HG03354 (cell line): ENCODE measurements around the gene ZNF501.

Source experiments
- ATAC-seq: cut with Tn5 transposase; IDR thresholded peaks from one replicate; pipeline ENCODE4 v1.9.1; 2021; ENCODE audit warnings: mild to moderate bottlenecking; ENCODE audit not compliant: unreplicated experiment, poor library complexity, severe bottlenecking

ZNF501 gene

GRCh38 chr3:44729384-44729910 is at the start of gene ZNF501:
ZNF501 (plus strand) TSS chr3:44729635; CDS start chr3:44734422, 4,787 bp downstream.
- peak; percentile 94 for ATAC-seq

- ATAC-seq, result no peak
Observed at GRCh38 chr3:44680921-44681455, 48.4 kb upstream of the ZNF501 start.

- no peak for ATAC-seq
Observed at GRCh38 chr3:44682182-44682896, 47.1 kb upstream of the ZNF501 start.

- peak; percentile 96 for ATAC-seq
Observed at GRCh38 chr3:44685128-44685800, 44.2 kb upstream of the ZNF501 start.

GRCh38 chr3:44687898-44688297 is 41.5 kb upstream of the ZNF501 start:
- no peak for ATAC-seq

GRCh38 chr3:44712455-44713075 is 16.9 kb upstream of the ZNF501 start, which contains the start of gene ZNF502:
ZNF502 (plus strand) TSS chr3:44712660; CDS start chr3:44720262, 7,602 bp downstream.
- ATAC-seq, result peak; percentile 67

- no peak for ATAC-seq
Observed at GRCh38 chr3:44721231-44722102, 8.0 kb upstream of the ZNF501 start.

- no peak for ATAC-seq
Observed at GRCh38 chr3:44722103-44722401, 7.4 kb upstream of the ZNF501 start.

- no peak for ATAC-seq
Observed at GRCh38 chr3:44734646-44735168, 5.3 kb downstream of the ZNF501 start.

- no peak for ATAC-seq
Observed at GRCh38 chr3:44761101-44761423, 31.6 kb downstream of the ZNF501 start.

GRCh38 chr3:44761424-44762169 is 32.2 kb downstream of the ZNF501 start, which contains the start of the genes KIAA1143 and KIF15:
KIAA1143 (minus strand) TSS chr3:44761619; CDS start chr3:44761602, 17 bp downstream.
KIF15 (plus strand) TSS chr3:44761794; CDS start chr3:44761866, 72 bp downstream.
- ATAC-seq, result peak; percentile 95

GRCh38 chr3:44762170-44762677 is 32.8 kb downstream of the ZNF501 start:
- ATAC-seq, result no peak

- no peak for ATAC-seq
Observed at GRCh38 chr3:44762690-44763089, 33.3 kb downstream of the ZNF501 start.

- no peak for ATAC-seq
Observed at GRCh38 chr3:44764248-44764647, 34.8 kb downstream of the ZNF501 start.

GRCh38 chr3:44771424-44772098 is 42.1 kb downstream of the ZNF501 start:
- ATAC-seq, result no peak

GRCh38 chr3:44772099-44772442 is 42.6 kb downstream of the ZNF501 start:
- no peak for ATAC-seq

GRCh38 chr3:44782891-44783290 is 53.5 kb downstream of the ZNF501 start:
- ATAC-seq, result no peak
